Renal pelvis (tissue), 4 donors: ENCODE data around the gene TIMM44. TPM values are rescaled to one million over a fixed set of nuclear protein-coding genes. Genes with fewer than 3 reads are reported as not detected.
"Not testable (repeated sequence)": the region's sequence is repeated elsewhere in the genome, so short reads cannot be mapped to it uniquely, and the experiment has no call there.

Experiments used
- DNase-seq: peaks from one replicate; pipeline ENCODE4 v3.0.0-alpha.2; 2013
- polyA plus RNA-seq, 3 donors: library from polyadenylated mRNA; unstranded; fragments of 120-200 nt; gene quantifications; one replicate each; pipeline ENCODE4 v1.2.1, GENCODE V29; 2013; ENCODE audit not compliant: insufficient read length in 3 of 3

The TIMM44 gene
- polyA plus RNA-seq, 3 donors: 53.5 to 57.0 (median 55.5) TPM

DNA sequence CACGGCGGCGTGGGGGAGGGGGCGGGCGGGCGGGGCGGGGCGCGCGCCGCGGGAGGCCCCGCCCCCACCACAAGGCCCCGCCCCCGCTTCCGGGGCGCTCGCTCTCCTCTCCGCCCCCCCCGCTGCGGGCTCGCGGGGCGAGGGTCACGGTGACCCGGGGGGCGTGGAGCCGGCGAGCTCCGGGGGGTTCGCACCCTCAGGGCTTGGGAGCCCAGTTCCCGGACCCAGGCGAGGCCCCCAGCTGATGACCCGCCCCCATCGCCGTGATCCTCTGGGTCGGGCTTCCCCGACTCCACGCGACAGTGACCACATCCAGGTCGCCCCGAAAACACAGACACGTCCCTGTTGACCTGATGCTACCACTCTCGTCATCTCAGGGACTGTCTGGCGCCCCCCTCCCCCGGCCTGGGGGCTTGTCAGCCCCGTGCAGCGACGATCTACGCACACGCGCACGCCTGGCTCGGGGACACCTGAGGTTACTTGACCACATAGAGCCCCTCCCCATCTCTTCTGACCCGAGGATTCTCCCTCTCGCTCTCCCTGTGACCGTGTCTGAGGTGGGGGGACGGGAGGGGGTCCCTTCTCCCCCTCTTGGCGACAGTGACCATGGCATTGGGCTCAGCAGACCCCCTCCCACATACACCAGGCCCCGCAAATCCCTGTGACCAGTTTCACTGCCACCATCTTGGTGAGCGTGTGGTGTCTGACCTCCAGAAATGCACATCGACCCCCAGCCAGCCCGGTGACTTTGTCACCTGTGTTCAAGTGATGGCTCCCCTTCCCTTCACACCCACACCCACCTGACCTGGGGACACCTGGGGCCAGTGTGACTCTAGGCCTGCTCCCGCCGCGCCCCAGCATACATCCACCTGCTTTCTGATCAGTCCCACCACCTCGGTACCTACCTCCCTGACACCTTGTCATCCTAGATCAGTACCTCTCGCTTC, 39.1 kb downstream of the TIMM44 start:
- DNase-seq: no peak

DNA sequence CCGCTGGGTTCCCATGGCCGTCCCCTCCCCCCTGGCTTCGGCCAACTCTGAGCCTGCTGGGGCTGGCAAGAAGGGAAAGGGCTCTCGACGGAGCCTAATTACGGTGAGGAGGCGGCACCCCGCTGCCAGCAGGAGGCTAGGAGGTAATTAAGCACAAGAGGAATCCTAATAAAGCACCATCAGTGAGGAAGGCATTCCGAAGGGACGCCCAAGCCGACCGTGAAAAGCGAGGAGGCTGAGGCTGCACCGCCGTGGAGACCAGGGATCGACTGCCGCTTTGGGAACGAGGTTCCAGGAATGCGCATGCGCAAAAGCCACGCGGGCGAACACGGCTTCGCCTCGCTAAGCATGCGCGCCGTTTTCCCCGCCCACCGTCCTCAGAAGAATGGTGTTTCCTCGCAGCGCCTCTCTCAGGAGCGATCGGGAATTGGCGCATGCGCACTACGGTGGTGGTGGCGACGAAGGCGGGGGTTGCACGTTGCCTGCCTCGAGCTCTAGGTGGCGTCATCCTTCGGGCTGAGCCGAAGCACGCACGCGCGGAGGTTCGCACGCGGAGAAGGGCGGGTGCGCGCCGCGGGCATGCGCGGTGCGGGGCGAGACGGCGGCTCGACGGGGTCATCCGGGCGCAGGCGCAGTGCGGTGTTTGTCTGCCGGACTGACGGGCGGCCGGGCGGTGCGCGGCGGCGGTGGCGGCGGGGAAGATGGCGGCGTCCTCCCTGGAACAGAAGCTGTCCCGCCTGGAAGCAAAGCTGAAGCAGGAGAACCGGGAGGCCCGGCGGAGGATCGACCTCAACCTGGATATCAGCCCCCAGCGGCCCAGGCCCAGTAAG, 40.0 kb downstream of the TIMM44 start, which contains the start of gene MAP2K7:
TSS of gene MAP2K7 (plus strand) at position 634 of the 830 bp plus-strand sequence. CDS start at position 702, 68 bp downstream.
- DNase-seq: peak; percentile 99

DNA sequence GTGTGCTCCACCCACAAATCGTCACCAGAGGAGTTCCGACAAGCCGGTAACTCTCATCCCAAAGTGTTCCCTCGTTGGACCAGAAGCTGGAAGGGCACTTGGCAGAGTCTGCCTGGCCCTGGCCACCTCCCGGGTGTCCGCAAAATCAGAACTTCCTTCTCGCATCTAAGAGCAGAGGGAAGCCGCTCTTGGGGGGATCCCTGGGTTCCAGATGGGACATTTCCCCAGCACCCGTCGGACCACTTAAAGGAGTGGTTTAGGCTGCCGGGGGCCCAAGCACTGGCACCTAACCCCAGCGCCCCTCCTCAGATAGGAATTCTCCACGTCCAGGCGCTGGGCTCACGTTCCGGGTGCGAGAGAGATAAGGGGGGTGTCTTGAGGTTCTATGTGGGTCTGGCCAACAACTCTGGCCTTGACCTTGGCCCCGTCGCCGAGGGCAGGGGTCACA, 40.6 kb downstream of the TIMM44 start:
- no peak for DNase-seq

DNA sequence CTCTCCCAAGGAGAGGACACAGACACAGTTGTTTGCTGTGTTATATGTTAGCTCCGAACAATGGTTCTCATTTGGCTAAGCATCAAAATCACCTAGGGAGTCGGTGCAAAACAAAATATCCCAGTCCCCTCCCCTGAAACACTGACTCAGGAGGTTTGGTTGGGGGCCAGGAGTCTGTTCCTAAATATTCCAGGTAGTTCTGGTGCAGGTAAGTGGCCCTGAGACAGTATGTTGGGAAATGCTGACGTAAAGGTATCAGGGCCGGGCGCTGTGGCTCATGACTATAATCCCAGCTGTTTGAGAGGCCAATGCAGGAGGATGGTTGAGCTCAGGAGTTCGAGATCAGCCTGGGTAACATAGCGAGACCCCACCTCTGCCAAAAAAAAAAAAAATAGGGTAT, 42.1 kb downstream of the TIMM44 start:
- no peak for DNase-seq

DNA sequence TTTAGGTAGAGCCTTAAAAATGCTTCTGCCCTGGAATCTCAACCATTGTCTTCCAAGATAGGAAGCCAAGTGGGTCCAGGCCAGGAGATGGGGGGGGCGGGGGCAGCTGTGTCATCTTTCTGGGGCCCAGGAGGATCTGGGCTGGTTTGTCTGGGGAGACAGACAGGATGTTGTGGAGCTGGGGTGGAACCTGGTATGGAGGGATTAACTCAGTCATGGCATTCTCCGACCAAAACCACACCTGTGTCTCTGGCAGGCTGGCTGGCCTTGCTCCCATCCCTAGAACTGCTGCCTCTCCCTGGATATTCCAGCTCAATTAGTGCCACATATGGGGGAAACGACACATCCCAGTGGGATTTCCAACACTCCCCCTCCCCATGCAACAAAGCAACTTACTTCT, 42.5 kb downstream of the TIMM44 start:
- no peak for DNase-seq

DNA sequence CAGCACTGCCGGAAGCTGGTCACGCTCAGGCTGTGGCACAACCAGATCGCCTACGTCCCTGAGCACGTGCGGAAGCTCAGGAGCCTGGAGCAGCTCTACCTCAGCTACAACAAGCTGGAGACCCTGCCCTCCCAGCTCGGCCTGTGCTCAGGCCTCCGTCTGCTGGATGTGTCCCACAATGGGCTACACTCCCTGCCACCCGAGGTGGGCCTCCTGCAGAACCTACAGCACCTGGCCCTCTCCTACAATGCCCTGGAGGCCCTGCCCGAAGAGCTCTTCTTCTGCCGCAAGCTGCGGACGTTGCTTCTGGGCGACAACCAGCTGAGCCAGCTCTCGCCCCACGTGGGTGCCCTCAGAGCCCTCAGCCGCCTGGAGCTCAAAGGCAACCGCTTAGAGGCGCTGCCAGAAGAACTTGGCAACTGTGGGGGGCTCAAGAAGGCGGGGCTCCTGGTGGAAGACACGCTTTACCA, 43.0 kb downstream of the TIMM44 start:
- no peak for DNase-seq

DNA sequence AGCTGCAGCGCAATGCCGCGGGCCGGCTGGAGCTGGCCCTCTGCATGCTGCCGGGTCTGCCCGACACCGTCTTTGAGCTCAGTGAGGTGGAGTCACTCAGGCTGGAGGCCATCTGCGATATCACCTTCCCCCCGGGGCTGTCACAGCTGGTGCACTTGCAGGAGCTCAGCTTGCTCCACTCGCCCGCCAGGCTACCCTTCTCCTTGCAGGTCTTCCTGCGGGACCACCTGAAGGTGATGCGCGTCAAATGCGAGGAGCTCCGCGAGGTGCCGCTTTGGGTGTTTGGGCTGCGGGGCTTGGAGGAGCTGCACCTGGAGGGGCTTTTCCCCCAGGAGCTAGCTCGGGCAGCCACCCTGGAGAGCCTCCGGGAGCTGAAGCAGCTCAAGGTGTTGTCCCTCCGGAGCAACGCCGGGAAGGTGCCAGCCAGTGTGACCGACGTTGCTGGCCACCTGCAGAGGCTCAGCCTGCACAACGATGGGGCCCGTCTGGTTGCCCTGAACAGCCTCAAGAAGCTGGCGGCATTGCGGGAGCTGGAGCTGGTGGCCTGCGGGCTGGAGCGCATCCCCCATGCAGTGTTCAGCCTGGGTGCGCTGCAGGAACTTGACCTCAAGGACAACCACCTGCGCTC, 43.6 kb downstream of the TIMM44 start:
- no peak for DNase-seq

DNA sequence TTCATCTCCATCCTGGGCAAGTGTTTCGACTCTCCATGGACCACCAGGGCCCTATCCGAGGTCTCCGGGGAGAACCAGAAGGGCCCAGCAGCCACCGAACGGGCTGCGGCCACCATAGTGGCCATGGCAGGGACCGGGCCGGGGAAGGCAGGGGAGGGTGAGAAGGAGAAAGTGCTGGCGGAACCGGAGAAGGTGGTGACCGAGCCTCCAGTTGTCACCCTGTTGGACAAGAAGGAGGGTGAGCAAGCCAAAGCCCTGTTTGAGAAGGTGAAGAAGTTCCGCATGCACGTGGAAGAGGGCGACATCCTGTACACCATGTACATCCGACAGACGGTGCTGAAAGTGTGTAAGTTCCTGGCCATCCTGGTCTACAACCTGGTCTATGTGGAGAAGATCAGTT, 44.5 kb downstream of the TIMM44 start:
- DNase-seq: no peak

DNA sequence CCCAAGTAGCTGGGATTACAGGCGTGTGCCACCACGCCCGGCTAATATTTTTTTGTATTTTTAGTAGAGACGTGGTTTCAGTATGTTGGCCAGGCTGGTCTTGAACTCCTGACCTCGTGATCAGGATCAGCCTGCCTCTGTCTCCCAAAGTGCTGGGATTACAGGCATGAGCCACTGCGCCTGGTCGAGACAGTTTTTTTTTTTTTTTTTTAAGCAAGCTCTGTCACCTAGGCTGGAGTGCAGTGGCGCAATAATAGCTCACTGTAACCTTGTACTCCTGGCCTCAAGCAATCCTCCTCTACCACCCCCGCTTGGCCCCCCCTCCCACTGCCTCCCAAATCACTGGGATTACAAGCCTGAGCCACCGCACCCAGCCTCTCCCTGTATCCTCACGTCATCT, 46.2 kb downstream of the TIMM44 start:
- no peak for DNase-seq

DNA sequence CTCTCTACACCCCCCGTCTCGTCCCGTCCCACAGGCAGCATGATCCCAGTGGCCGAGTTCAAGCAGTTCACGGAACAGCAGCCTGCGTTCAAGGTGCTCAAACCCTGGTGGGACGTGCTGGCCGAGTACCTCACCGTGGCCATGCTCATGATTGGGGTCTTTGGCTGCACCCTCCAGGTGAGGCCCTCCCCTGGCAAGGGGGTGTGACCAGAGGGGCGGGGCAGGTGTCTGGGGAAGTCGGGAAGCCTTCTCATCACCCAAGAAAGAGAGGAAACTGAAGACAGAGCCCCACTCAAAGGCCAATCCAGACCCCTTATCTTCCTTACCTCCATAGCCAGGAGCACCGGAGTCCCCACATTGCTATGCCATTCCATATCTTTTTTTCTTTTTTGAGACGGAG, 47.9 kb downstream of the TIMM44 start:
- DNase-seq: no peak

DNA sequence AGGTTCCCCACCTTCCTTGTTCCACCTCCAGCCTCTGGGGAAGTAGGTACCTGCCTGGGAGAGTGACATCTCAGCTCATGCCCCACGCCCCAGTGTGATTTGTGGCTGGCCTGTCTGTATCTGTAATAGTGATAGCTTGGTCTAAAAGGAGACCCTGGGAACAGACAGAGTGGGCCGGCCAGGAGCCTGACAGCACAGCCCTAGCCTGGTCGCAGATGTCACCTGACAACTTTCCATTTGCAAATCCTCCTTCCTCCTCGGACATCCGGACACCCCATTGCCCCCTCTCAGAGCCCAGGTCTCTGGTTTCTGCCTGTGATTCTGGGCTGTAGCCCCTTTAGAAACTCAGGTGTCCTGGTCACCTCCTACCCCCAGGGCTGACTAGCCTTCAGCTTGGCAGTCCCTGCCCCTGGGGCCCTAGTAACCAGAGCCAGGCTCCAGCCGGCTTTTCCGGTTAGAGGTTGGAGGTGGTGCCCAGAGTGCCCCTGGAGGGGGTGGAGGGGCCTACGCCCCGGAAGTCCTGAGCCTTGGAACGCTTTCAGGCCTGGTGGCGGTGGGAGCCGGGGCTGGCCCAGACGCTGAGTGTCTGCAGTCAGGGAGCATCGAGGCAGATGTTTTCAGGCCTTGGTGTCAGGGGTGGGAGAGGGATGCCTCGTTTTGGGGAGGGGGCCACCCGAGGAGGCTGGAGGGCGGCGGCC, 48.7 kb downstream of the TIMM44 start:
- peak; percentile 23 for DNase-seq

DNA sequence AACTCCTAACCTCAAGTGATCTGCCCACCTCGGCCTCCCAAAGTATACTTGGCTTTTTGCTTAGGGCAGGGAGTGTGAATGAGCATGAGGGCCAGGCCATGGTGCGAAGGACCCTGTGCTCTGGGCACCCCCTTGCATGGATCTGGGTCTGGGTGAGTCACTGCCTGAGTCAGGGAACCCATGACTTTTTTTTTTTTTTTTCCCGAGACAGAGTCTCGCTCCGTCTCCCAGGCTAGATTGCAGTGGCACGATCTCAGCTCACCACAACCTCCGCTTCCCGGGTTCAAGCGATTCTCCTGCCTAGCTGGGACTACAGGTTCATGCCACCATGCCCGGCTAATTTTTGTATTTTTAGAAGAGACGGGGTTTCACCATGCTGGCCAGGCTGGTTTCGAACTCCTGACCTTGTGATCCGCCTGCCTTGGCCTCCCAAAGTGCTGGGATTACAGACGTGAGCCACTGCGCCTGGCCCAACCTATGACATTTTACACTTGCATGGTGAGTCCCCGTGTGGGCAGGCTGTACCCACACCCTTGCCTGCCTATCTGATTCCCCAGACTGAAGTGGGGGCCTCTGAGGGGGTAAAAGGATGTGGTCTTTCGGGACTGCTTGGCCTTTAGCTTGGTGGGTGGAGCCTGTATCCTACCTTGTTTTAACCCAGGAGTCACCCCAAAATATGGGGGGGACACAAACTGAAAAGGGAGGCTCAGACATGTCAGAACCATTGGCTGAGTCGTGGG, 49.9 kb downstream of the TIMM44 start:
- DNase-seq: not testable (repeated sequence)

DNA sequence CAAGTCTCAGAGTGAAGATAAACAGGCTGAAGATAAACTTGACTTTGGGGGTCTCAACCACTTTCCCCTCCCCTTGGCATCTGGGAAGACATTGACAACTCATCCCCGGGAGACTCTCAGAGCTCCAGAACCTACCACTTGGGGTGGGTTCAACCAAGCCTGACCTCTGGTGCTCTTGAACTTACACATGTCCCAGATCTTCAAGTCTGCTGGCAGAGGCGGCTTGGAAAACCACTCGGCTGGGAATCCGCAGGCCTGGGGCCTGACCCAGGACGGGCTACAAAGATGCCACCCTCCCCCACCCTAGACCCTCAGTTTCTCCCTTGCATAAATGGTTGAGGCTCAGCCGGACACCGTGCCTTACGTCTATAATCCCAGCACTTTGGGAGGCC, 54.6 kb downstream of the TIMM44 start:
- no peak for DNase-seq

DNA sequence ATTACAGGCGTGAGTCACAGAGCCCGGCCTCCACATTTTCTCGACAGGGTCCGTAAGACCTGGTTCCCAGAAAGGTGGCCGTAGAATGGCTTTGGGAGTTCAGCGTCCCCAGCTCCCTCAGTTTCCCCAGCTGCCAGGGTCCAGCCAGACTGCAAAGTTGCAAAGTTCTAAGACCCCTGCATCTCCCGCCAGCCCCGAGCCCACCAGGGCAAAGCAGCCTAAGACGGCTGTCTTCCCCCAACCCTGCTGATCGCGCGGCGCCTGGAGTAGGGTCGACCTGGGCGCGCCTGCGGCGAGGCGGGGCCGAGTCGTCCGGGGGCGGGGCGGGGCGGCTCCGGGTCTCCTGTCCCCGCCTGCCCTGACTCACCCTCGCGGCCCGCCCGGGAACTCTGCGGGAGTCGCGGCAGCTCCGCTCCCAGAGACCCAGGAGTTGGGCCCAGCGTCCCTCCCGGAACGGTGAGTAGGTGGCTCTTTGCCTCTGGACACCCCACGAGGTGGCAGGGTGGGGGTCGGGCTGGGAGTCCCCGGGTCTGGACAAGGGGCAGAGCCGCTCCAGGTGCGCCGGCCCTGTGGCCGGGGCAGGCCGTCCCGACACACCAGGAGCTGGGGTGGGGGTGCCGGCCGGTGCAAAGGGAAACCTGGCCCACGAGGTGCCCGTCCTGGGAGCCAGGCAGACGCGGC, 55.2 kb downstream of the TIMM44 start, which contains the start of gene LRRC8E:
TSS of gene LRRC8E (plus strand) at position 366 of the 681 bp plus-strand sequence. CDS start 7,094 bp downstream, outside the sequence.
- DNase-seq: peak; percentile 42

DNA sequence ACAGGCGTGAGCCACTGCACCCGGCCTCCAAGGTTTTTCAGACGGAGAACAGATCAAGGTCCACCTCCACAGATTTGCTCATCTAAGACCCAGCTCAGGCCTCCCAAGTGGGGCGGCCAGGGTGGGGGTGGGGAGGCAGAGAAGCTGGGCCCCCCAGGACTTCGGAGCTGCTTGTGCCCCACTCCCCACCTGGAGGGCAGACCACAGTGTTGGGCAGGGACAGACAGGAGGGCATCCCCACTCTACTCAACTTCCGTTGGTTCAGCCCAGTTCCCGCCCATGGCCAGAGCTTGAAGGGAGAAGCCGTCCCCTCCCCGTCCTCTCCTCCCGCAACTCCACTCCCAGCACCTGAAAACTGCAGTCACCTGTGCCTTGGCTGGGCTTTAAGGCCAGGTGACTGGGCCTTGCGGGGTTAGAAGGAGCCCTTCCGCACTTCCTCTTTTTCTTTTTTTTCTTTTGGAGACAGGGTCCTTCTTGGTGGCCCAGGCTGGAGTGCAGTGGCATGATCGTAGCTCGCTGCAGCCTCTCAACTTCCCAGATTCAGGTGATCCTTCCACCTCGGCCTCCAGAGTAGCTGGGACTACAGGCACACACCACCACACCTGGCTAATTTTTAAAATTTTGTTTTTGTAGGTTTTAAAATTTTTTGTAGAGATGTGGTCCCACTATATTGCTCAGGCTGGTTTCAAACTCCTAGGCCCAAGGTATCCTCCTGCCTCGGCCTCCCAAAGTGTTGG, 55.9 kb downstream of the TIMM44 start:
- DNase-seq: no peak

DNA sequence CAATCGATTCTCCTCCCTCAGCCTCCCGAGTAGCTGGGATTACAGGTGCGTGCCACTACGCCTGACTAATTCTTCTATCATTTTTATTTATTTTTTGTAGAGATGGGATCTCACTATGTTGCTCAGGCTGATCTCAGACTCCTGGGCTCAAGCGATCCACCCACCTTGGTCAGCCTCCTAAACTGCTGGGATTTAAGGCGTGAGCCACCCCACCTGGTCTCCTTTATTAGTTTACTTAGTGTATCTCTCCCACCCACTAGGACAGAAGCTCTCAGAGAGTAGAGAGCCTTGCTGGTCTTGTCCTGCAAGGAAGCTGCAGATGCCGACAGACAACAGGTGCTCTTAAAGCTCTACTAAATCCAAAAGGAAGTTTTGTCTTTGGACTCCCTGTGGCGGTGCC, 57.6 kb downstream of the TIMM44 start:
- no peak for DNase-seq

DNA sequence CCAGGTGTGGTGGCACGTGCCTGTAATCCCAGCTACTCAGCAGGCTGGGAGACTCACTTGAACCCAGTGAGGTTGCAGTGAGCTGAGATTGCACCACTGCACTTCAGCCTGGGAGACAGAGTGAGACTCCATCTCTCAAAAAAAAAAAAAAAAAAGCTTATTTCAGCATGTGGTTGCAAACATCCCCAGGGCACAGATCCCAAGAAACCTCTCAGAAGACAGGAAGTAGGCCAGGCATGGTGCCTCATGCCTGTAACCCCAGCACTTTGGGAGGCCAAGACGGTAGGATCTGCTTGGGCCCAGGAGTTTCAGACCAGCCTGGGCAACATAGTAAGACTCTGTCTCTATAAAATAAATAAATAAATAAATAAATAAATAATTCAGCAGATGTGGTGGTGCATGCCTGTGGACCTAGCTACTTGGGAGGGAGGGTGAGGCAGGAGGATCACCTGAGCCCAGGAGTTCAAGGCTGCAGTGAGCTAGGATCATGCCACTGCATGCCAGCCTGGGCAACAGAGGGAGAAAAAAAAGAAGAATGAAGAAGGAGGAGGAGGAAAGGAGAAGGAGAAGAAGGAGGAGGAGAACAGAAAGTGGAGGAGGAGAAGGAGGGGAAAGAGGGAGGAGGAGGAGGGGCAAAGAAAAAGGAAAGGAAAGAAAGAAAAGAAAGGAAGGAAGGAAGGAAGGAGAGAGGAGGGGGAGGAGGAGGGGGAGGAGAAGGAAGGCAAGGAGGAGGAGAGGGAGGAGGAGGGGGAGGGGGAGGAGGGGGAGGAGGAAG, 59.5 kb downstream of the TIMM44 start:
- no peak for DNase-seq

DNA sequence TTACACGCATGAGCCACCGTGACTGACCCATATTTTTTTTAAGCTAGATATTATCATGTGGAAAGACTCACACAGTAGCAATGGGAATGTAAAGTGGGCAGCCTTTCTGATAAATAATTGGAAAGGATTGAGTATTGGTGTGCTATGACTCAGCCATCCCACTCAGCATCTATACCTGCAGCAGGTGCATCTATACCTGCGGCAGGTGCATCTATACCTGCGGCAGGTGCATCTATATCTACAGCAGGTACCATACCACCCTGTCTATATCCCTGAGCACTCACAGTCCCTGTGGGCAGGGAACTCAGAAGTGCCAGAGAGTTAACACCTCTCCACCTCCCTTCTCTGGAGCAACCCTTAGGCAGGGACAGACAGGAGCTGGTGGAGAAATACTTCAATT, 60.4 kb downstream of the TIMM44 start:
- no peak for DNase-seq
